MCF 10A (cell line): ENCODE data around the gene CHURC1. TPM values are rescaled to one million over a fixed set of nuclear protein-coding genes. Genes with fewer than 3 reads are reported as not detected.
A peak's percentile ranks its signal among the peaks of the same experiment; 100 is the strongest.

Source experiments
- BruUV-seq: library from RNA; stranded (reverse); fragments of 400-500 nt; replicated peaks from 2 replicates; lab custom pipeline; 2021; lab: Mats Ljungman, UMichigan
- CTCF ChIA-PET: fragments of 300-600 bp; sonication (Branson Sonifier 250); formaldehyde crosslinking; extraction: SDS; loops from one replicate; lab custom pipeline; 2021; ENCODE audit warnings: antibody characterized with exemption, inconsistent platforms; lab: Yijun Ruan, JAX
- POLR2A ChIA-PET: fragments of 300-600, 350-650 bp; sonication (Branson Sonifier 250); formaldehyde crosslinking; extraction: SDS; loops from one replicate; lab custom pipeline; 2020; ENCODE audit warnings: antibody characterized with exemption, inconsistent platforms; lab: Yijun Ruan, JAX
- DNase-seq: peaks from one replicate; pipeline ENCODE4 v3.0.0-alpha.2; 2018; ENCODE audit not compliant: unreplicated experiment
- H3K27ac Mint-ChIP-seq: one replicate; pipeline ENCODE4 v1.8.0; 2022; ENCODE audit warnings: mild to moderate bottlenecking, low read depth, mixed read lengths; ENCODE audit not compliant: unreplicated experiment
- H3K27me3 Mint-ChIP-seq: one replicate; pipeline ENCODE4 v1.8.0; 2022; ENCODE audit warnings: mixed read lengths; ENCODE audit not compliant: insufficient read depth, unreplicated experiment
- H3K36me3 Mint-ChIP-seq: one replicate; pipeline ENCODE4 v1.8.0; 2022; ENCODE audit warnings: mild to moderate bottlenecking, moderate library complexity, mixed read lengths; ENCODE audit not compliant: insufficient read depth, unreplicated experiment
- H3K4me1 Mint-ChIP-seq: one replicate; pipeline ENCODE4 v1.8.0; 2022; ENCODE audit warnings: mixed read lengths; ENCODE audit not compliant: insufficient read depth, unreplicated experiment
- H3K4me3 Mint-ChIP-seq: one replicate; pipeline ENCODE4 v1.8.0; 2022; ENCODE audit warnings: mild to moderate bottlenecking, moderate library complexity, mixed read lengths; ENCODE audit not compliant: unreplicated experiment
- H3K9me3 Mint-ChIP-seq: one replicate; pipeline ENCODE4 v1.8.0; 2022; ENCODE audit warnings: mixed read lengths; ENCODE audit not compliant: unreplicated experiment
- intact Hi-C: fragments of 100-400 bp; cut with micrococcal nuclease; formaldehyde crosslinking; loops from 2 replicates; pipeline ENCODE4 v1.14.1; 2022
- total RNA-seq: library from RNA; stranded (reverse); gene quantifications from 2 replicates; pipeline ENCODE4 v1.2.3, GENCODE V29; 2022
- TF ChIP-seq, protein P1 (sequence below): fragments of 200-600 bp; IDR thresholded peaks from one replicate; pipeline ENCODE4 v1.8.0; 2022; ENCODE audit warnings: antibody characterized with exemption, mild to moderate bottlenecking; ENCODE audit not compliant: unreplicated experiment

The CHURC1 gene
- total RNA-seq, 1 experiment from 2014 or later: 72.5 TPM

DNA sequence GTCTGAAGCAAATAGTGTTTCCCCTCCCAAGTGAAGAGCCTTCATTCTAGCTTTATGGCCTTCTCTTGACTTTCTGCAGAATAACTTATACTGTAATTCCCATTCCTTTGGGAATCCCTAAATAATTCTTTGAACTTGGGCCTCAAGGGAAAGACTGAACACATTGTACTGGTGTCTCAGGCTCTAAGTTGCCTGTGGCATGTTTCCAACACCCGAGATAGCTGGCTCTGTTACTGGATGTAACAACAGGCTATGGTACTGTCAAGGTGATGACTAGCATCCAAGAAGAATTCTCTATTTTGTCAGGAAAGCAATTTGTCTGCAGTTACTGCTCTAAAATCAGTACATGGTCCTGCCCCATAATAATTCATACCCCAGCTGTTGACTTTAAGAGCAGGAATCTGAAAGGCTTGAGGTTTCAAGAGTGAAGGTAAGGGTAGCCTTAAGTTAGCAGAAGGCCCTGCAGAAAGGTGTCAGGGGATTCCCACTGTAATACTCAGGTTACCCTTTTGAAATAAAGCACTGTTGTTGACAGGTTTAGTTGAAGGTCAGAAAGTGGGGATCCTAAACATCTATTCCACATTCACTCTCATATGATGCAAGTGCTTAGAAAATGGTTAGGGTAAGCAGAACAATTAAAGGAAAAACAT lies 23.0 kb downstream of the CHURC1 start:
- no peaks in the 10 kb centered on the region for H3K9me3 Mint-ChIP-seq
- ChIA-PET POLR2A (interaction anchor here (1.2 to 2.8 kb wide), 3 partner anchors 14 to 23 kb away, joined by 6 to 10 read pairs (median 6); partner anchors contain the start of gene CHURC1), CTCF (interaction anchor here (0.6 to 2.3 kb wide), 5 partner anchors 9 to 195 kb away, joined by 3 to 8 read pairs (median 4); partner anchors contain the start of gene FNTB)
- DNase-seq: no peak
- H3K36me3 Mint-ChIP-seq: peaks cover 46% of the 10 kb centered on the region
- TF ChIP-seq, protein P1, sequence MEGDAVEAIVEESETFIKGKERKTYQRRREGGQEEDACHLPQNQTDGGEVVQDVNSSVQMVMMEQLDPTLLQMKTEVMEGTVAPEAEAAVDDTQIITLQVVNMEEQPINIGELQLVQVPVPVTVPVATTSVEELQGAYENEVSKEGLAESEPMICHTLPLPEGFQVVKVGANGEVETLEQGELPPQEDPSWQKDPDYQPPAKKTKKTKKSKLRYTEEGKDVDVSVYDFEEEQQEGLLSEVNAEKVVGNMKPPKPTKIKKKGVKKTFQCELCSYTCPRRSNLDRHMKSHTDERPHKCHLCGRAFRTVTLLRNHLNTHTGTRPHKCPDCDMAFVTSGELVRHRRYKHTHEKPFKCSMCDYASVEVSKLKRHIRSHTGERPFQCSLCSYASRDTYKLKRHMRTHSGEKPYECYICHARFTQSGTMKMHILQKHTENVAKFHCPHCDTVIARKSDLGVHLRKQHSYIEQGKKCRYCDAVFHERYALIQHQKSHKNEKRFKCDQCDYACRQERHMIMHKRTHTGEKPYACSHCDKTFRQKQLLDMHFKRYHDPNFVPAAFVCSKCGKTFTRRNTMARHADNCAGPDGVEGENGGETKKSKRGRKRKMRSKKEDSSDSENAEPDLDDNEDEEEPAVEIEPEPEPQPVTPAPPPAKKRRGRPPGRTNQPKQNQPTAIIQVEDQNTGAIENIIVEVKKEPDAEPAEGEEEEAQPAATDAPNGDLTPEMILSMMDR: no peak
- intact Hi-C loops: no loop called here
- no peaks in the 10 kb centered on the region for H3K4me1 Mint-ChIP-seq
- H3K27ac Mint-ChIP-seq: no peak overlapping the region
- BruUV-seq: no TSS peak
- H3K4me3 Mint-ChIP-seq: no peak overlapping the region
- no peaks in the 10 kb centered on the region for H3K27me3 Mint-ChIP-seq

DNA sequence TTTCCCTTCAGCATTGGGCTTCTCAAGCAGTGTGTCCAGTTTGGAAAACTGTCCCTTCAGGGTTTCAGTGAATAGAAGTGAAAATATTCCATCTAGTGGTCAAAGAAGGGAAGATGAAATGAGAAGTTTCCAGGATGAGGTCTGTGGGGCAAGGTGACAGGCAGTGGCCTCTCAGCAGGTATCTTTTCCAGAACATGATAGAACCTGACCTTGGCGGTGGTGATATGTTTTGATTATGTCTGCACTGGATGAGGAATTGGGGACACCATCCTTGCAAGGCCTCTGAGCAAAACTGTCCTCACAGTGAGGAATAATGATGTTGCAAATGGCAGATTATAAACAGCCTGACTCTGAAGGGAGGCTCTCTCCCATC lies 23.6 kb downstream of the CHURC1 start:
- TF ChIP-seq, protein P1: peak; percentile 10
- Mint-ChIP-seq H3K27ac (no peak overlapping the region), H3K36me3 (peaks cover 51% of the 10 kb centered on the region), H3K9me3 (no peaks in the 10 kb centered on the region), H3K4me1 (no peaks in the 10 kb centered on the region), H3K27me3 (no peaks in the 10 kb centered on the region), H3K4me3 (no peak overlapping the region)
- peak; percentile 16 for DNase-seq
- CTCF ChIA-PET: interaction anchor here (1.2 kb wide), 1 partner anchor 10 kb away, joined by 3 read pairs; no protein-coding TSS in a partner anchor
- POLR2A ChIA-PET: interaction anchor here (1.2 to 2.8 kb wide), 2 partner anchors 14 to 23 kb away, joined by 6 to 10 read pairs; partner anchors contain the start of gene CHURC1
- intact Hi-C loops: no loop called here
- no TSS peak for BruUV-seq

DNA sequence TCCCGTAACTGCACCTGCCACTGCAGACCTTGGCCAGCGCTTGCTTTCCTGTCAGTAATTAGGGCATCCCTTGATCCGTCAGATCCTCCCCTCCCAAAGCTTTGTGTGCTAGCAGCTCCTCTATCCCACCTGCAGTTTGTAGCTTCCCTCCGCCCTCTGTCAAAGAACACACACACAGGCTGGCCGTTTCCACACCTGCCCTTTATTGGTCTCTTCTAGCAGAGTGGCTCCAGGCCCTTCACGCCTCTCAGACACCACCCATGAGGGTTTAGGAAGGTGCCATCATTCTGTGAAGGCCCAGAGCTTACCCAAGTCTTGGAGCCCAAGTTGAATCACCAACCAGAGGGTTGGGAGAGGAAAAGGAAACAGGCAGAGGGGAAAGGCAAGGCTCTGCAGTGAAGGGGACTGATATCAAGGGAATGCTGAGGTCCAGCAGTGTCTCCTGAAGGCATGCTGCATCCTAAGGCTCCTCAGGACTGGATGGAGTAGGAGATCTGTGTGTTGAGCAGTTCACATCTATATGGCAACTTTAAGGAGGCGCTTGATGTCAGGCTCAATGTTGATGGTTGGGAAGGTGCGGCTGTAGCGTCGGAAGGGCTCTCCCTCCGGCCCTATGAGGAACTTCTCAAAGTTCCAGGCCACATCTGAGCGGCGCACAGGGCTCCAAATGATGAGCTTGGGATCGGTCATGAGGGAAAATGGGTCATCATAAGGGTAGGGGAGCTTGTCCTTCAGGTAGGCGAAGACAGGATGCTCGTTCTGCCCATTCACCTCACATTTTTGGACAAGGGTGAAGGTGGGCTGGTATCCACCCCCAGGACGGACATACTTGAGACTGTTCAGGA lies 24.9 kb downstream of the CHURC1 start:
- no peaks in the 10 kb centered on the region for H3K9me3 Mint-ChIP-seq
- intact Hi-C loops: no loop called here
- DNase-seq: no peak
- TF ChIP-seq, protein P1: no peak
- H3K27me3 Mint-ChIP-seq: no peaks in the 10 kb centered on the region
- no peaks in the 10 kb centered on the region for H3K4me1 Mint-ChIP-seq
- no peak overlapping the region for H3K27ac Mint-ChIP-seq
- peaks cover 49% of the 10 kb centered on the region for H3K36me3 Mint-ChIP-seq
- H3K4me3 Mint-ChIP-seq: no peak overlapping the region
- ChIA-PET CTCF (interaction anchor here (0.6 to 1.4 kb wide), 7 partner anchors 22 to 496 kb away, joined by 3 to 4 read pairs (median 3); no protein-coding TSS in a partner anchor), POLR2A (interaction anchor here (0.5 to 0.7 kb wide), 3 partner anchors 14 to 236 kb away, joined by 3 read pairs; no protein-coding TSS in a partner anchor)
- no TSS peak for BruUV-seq

DNA sequence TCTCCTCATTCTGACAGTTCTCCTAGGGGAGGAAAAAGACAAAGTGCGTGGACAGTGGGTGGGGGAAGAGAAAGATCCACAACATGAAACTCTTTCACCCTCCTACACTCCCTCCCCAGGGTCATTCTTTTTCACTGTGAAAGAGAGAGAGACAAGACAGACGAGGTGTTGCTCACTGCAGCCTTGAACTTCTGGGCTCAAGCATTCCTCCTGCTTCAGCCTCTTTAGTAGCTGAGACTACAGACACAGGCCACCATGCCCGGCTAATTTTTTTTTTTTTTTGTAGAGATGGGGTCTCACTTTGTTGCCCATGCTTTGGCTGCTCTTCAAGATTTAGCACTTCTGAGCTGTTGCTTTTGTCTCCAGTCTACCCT lies 25.5 kb downstream of the CHURC1 start:
- BruUV-seq: no TSS peak
- Mint-ChIP-seq H3K27me3 (no peaks in the 10 kb centered on the region), H3K4me3 (no peak overlapping the region), H3K9me3 (no peaks in the 10 kb centered on the region), H3K27ac (no peak overlapping the region), H3K4me1 (no peaks in the 10 kb centered on the region), H3K36me3 (peaks cover 49% of the 10 kb centered on the region)
- intact Hi-C loops: no loop called here
- no peak for DNase-seq
- POLR2A ChIA-PET: no interaction called here
- CTCF ChIA-PET: interaction anchor here (0.6 to 1.4 kb wide), 4 partner anchors 45 to 775 kb away, joined by 3 read pairs; no protein-coding TSS in a partner anchor
- TF ChIP-seq, protein P1: no peak
